NCI-H774 (cell line): ENCODE measurements around the gene FOXA2.
"Not testable (repeated sequence)": the region's sequence is repeated elsewhere in the genome, so short reads cannot be mapped to it uniquely, and the experiment has no call there.

Source experiments
- DNase-seq: peaks from one replicate; lab custom pipeline; 2025; lab: John Stamatoyannopoulos, UW

Gene FOXA2

GRCh38 chr20:22584522-22584921 lies at the start of gene FOXA2:
Gene FOXA2, minus strand, starts transcription at chr20:22584572. Its CDS starts 294 bp downstream, at chr20:22584278.
- DNase-seq, result peak; percentile 91

GRCh38 chr20:22630701-22631100 lies 46.3 kb upstream of the FOXA2 start:
- peak; percentile 83 for DNase-seq

GRCh38 chr20:22629927-22630326 lies 45.6 kb upstream of the FOXA2 start:
- no peak for DNase-seq

GRCh38 chr20:22629447-22629846 lies 45.1 kb upstream of the FOXA2 start:
- no peak for DNase-seq

- no peak for DNase-seq
Observed at GRCh38 chr20:22626496-22626895, 42.1 kb upstream of the FOXA2 start.

- DNase-seq, result no peak
Observed at GRCh38 chr20:22623211-22623610, 38.8 kb upstream of the FOXA2 start.

GRCh38 chr20:22620342-22620741 lies 36.0 kb upstream of the FOXA2 start:
- DNase-seq, result no peak

- no peak for DNase-seq
Observed at GRCh38 chr20:22619806-22620205, 35.4 kb upstream of the FOXA2 start.

GRCh38 chr20:22619272-22619671 lies 34.9 kb upstream of the FOXA2 start:
- DNase-seq, result no peak

GRCh38 chr20:22617160-22617559 lies 32.8 kb upstream of the FOXA2 start:
- DNase-seq, result no peak

GRCh38 chr20:22616551-22616950 lies 32.2 kb upstream of the FOXA2 start:
- no peak for DNase-seq

GRCh38 chr20:22615425-22615824 lies 31.1 kb upstream of the FOXA2 start:
- DNase-seq, result no peak

GRCh38 chr20:22611636-22612035 lies 27.3 kb upstream of the FOXA2 start:
- no peak for DNase-seq

GRCh38 chr20:22607695-22608094 lies 23.3 kb upstream of the FOXA2 start:
- no peak for DNase-seq

GRCh38 chr20:22604815-22605214 lies 20.4 kb upstream of the FOXA2 start:
- DNase-seq, result no peak

- DNase-seq, result no peak
Observed at GRCh38 chr20:22601361-22602141, 17.2 kb upstream of the FOXA2 start.

- not testable (repeated sequence) for DNase-seq
Observed at GRCh38 chr20:22599258-22599657, 14.9 kb upstream of the FOXA2 start.

GRCh38 chr20:22597303-22597702 lies 12.9 kb upstream of the FOXA2 start:
- no peak for DNase-seq

GRCh38 chr20:22590662-22591061 lies 6.3 kb upstream of the FOXA2 start:
- no peak for DNase-seq

GRCh38 chr20:22586645-22587310 lies 2.4 kb upstream of the FOXA2 start:
- DNase-seq, result peak; percentile 55

- DNase-seq, result no peak
Observed at GRCh38 chr20:22585786-22586493, 1.6 kb upstream of the FOXA2 start.

- peak; percentile 66 for DNase-seq
Observed at GRCh38 chr20:22584922-22585785, 782 bp upstream of the FOXA2 start.
